HL-60/S4 (cell line): ENCODE results near the gene COL9A2.
"Not testable (repeated sequence)": the region's sequence is repeated elsewhere in the genome, so short reads cannot be mapped to it uniquely, and the experiment has no call there.

ENCODE experiments used
- in situ Hi-C: fragments of 300-500 bp; cut with MboI; formaldehyde crosslinking; loops from 2 replicates; pipeline ENCODE4 v1.14.3; 2022; ENCODE audit warnings: low sequenced_read_pairs

The COL9A2 gene

GRCh38 chr1:40316595-40317393 lies at the start of gene COL9A2:
Gene COL9A2 (minus strand): TSS chr1:40317286. CDS start chr1:40317197, 89 bp downstream.
- in situ Hi-C loops = no loop called here

GRCh38 chr1:40363721-40364120 lies 46.6 kb upstream of the COL9A2 start:
- in situ Hi-C loops = no loop called here

GRCh38 chr1:40362699-40363098 lies 45.6 kb upstream of the COL9A2 start:
- in situ Hi-C loops = no loop called here

- in situ Hi-C loops = no loop called here
These were observed 45.1 kb upstream of the COL9A2 start for GRCh38 chr1:40362199-40362598.

GRCh38 chr1:40361637-40362036 lies 44.6 kb upstream of the COL9A2 start:
- in situ Hi-C loops = no loop called here

- in situ Hi-C loops = no loop called here
These were observed 44.1 kb upstream of the COL9A2 start for GRCh38 chr1:40361201-40361600.

GRCh38 chr1:40360631-40361030 lies 43.5 kb upstream of the COL9A2 start:
- in situ Hi-C loops = no loop called here

- in situ Hi-C loops = no loop called here
These were observed 40.5 kb upstream of the COL9A2 start for GRCh38 chr1:40357625-40358024.

- in situ Hi-C loops = no loop called here
These were observed 36.0 kb upstream of the COL9A2 start for GRCh38 chr1:40353082-40353481.

GRCh38 chr1:40352126-40352525 lies 35.0 kb upstream of the COL9A2 start:
- in situ Hi-C loops = no loop called here

- in situ Hi-C loops = no loop called here
These were observed 34.0 kb upstream of the COL9A2 start for GRCh38 chr1:40351124-40351523.

GRCh38 chr1:40350391-40350790 lies 33.3 kb upstream of the COL9A2 start:
- in situ Hi-C loops = no loop called here

GRCh38 chr1:40344597-40344996 lies 27.5 kb upstream of the COL9A2 start:
- in situ Hi-C loops = no loop called here

- in situ Hi-C loops = not testable (repeated sequence)
These were observed 25.3 kb upstream of the COL9A2 start for GRCh38 chr1:40342381-40342717.

- in situ Hi-C loops = no loop called here
These were observed 24.6 kb upstream of the COL9A2 start for GRCh38 chr1:40341491-40342380.

GRCh38 chr1:40339420-40340323 lies 22.6 kb upstream of the COL9A2 start:
- in situ Hi-C loops = loop anchor here (5.0 kb wide), 1 partner anchor 192 kb away; no protein-coding TSS in a partner anchor

- in situ Hi-C loops = loop anchor here (5.0 kb wide), 1 partner anchor 192 kb away; no protein-coding TSS in a partner anchor
These were observed 21.8 kb upstream of the COL9A2 start for GRCh38 chr1:40338745-40339419.

GRCh38 chr1:40337443-40337842 lies 20.4 kb upstream of the COL9A2 start:
- in situ Hi-C loops = loop anchor here (5.0 kb wide), 1 partner anchor 190 kb away; no protein-coding TSS in a partner anchor

GRCh38 chr1:40332695-40333094 lies 15.6 kb upstream of the COL9A2 start:
- in situ Hi-C loops = no loop called here

- in situ Hi-C loops = not testable (repeated sequence)
These were observed 14.3 kb upstream of the COL9A2 start for GRCh38 chr1:40331403-40331802.
